GM19035 (cell line): ENCODE data around the gene HYAL3.
A peak's percentile ranks its signal among the peaks of the same experiment; 100 is the strongest.

Experiments
- ATAC-seq: cut with Tn5 transposase; IDR thresholded peaks from one replicate; pipeline ENCODE4 v1.9.1; 2021; ENCODE audit not compliant: unreplicated experiment

The HYAL3 gene

DNA sequence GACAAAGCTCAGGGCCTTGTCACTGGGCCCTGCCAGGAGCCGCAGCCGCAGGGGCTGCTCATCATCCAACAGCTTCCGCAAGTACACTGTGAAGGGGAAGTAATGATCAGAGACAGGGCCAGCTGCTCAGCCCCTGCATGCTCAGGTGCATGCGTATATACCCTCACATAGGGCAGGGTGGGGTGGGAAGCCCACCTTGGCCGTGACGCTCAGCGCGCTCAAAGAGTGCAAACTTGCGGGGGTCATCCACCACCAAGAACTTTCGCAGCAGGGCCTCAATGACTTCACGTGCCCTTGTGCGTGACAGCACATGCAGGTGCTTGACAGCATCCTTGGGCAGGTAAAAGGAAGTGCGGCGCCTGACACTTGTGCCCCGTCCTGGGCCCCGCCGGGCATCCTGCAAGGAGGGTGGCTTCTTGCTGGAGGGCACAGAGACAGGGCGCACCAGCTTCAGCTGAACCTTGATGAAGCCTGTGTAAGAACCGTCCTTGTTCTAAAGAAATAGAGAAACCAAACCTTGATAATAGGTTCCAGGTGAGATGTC, 32.2 kb upstream of the HYAL3 start:
- ATAC-seq: no peak

DNA sequence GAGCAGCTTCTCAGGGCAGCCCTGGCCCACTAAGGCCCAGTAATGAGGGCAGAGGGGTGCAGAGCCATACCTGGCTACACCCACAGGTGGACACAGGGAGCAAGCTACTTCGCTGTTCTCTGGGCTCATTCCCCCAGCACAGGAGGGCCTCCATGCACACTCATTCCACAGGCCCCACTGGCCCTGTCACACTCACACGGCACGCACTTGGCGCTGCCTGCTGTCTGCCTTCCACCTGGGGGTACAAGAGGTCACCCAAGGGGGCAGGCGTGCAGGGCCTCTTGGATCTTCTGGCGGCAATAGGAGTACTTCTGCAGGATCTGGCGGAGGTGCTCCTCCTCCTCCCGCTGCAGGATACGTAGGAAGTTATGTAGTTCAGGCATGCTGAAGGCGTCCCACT, 31.1 kb upstream of the HYAL3 start:
- no peak for ATAC-seq

- ATAC-seq: peak; percentile 83
Measured at GRCh38 chr3:50327943-50328691, 28.9 kb upstream of the HYAL3 start, which contains the start of gene TUSC2. TSS of gene TUSC2 (minus strand) at chr3:50328223. CDS start at chr3:50328099, 124 bp downstream.

DNA sequence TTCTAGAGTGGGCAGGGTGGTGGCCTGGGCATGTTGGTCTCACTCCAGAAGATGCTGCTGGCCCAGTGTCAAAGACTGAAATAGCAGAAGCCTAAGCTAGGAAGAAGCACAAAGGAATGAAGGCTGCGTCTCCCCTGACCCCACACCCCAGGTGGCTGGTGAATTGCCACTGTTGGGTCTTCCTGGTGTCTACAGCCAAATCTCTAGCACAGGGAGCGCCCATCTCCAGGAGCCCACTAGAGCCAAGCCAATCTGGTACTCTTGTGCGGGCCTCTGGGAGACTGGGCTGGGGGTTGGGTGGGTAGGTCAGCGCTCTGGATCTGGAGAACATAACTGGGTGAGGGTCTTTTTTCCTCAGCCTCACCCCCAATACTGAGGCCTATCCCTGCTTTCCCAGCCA, 27.9 kb upstream of the HYAL3 start:
- ATAC-seq: no peak

DNA sequence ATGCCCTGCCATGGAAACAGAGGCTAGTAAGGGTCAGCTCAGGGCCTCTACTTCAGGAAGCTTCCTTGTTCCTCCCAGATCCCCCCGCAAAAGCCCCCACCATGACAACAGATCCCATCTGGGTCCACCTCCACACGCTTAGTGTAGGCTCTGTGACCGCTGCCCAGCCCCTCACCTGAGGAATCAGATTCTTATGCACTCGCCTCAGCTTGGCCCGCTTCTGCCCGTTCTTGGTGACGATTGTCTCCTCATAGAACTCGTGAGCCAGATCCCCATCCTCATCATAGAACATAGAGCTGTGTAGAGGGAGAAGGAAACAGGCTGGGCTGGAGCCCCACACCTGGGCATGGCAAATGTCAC, 27.0 kb upstream of the HYAL3 start:
- no peak for ATAC-seq

- no peak for ATAC-seq
Measured at GRCh38 chr3:50325497-50326181, 26.4 kb upstream of the HYAL3 start.

DNA sequence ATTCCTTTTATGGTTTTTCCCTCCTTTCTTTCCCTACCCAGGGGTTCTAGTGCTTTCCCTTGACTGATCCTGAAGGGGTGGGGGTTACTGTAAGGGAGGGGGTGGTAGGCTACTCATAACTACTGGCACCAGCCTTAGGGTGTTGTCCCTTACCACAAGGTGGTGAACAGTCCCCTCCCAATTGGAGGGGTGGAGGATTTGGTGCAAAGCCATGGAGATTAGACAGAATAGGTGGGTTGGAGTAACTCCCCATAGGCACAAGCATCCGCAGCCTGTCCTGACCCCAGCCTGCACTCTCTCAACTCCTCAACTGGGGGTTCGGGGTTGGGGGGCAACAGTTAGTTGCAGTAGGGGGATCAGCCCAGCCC, 25.9 kb upstream of the HYAL3 start:
- no peak for ATAC-seq

DNA sequence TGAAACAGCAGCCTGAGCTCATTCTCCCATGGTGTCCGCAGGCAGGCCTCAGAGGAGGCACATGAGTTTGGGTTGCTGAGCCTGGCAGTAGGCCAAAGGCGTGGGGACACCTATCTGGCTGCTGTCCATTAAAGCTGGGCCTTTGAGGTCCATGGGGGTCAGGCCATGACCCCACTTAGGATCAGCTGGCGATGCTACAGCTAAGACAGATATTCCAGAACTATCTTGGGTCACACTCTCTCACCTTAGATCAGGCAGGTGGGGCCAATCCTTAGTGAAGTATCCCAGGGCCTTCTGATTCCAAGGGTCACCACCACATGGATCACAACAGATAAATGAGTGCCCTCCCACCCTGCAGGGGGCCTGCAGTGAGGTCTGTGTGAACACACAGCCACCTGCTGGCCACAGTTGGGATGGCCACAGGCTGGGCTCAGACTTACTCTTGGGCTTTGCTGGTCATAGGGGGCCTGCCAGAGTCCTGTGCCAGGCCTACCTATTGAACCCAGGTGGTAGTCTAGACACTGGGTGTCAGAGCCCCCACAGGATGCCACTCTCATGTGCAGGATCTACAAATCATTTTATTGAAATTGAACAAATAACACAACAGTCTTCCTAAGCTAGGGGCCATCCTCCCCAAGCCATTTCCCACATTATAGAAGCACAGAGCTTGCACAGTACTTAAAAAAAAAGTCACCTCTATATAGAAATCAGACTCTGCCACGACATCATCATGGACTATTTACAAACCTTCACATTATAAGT, 25.3 kb upstream of the HYAL3 start:
- ATAC-seq: no peak

DNA sequence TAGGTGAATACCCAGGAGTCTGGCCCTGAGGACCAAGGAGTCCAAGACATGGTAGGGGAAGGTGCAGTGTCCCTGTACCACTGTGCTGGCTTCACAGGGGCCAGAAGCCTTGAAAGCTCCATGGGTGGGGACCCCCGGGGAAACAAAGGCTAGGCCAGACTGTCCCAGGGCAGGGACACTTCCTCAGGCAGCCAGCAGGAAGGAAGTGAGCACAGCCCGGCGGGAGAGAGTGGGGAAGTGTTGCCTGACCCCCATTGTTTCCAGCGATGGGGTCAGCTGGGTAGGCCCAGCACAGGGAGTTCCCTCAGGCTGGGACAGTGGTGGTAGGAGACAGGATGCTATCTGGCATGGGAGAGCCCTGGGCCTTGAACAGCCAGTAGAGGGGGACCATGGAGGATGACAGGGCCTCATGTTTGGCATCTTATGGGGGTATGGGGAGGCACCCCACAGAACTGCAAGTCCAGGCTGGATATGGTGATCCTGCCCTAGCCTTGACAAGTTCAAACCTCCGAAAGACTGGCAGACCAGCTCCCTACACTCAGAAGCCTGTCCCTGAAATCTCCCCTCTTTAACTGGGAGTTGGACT, 24.5 kb upstream of the HYAL3 start:
- ATAC-seq: no peak

- no peak for ATAC-seq
Measured at GRCh38 chr3:50323092-50323600, 23.9 kb upstream of the HYAL3 start.

GRCh38 chr3:50322386-50323091, 23.3 kb upstream of the HYAL3 start, which contains the start of gene HYAL2:
TSS of gene HYAL2 (minus strand) at chr3:50322745. CDS start at chr3:50320489, 2,256 bp downstream.
- ATAC-seq: no peak

- ATAC-seq: no peak
Measured at GRCh38 chr3:50322115-50322385, 22.8 kb upstream of the HYAL3 start.

DNA sequence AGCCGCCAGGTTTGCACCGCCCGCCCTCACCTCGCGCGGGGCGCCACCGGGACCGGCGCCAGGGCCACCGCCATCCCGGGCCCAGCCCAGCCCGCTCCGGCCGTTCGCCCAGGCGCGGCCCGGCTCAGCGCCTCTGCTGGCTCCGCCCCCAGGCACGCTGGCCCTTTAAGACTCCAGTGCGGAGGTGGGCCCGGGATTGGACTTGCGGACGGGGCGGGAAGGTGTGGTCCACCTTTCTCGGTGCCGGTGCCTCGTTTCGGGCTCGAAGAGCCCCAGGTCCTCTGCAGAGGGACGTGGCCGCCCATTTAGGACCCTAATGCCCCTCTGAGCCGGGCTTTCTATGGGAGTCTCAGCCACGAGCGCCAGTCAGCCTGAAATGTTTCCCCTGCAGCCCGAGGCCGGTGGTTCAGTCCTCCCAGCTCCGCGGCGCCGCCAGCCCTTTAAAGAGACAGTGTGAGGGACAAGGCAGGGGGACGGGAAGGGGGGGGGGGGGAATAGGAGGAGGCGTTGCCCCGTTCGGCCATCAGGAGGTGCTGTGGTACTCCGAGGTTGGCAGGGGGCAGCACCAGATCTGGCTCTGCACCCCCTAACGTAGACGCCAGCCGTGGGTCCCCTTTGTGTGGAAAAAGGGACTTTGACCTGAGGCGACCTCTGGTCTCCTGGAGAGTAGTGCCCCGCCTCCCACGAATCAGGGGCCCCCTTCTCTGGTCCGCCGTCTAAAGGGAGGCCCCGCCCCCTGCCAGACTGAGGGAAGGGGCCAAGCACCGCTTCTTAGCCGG, 22.3 kb upstream of the HYAL3 start:
- peak; percentile 83 for ATAC-seq

- ATAC-seq: peak; percentile 54
Measured at GRCh38 chr3:50320853-50321335, 21.7 kb upstream of the HYAL3 start.

DNA sequence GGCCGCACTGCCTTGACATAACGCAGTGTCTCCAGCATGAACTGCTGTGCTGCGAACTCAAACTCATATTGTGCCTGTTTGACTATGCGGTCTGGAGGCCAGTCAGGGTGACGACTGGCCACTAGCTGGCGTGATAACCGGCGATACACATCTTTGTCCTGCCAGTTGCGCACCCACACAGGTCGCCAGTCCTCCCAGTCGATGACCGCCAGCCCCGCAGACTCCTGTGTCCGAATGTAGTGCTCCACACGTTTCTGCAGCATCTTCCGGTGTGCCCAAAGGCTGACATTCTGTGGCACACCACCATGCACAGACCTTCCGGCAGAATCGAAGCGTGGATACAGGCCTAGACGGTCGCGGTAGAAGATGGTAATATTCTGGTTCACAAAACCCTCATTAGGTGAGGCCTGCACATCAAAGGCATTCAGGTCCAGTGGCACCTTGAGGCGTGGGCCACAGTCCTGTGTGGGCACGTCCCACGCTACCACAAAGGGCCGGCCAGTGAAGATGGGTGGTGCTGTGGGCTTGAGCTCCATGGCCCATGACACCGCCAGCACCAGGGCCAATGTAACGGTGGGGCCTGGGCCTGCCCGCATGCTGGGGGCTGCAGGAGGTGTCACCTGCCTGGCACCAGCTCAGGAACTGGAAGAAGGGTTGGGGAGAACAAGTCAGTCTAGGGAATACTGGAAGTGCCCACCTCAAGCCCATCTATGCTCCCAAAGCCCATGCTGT, 20.9 kb upstream of the HYAL3 start:
- no peak for ATAC-seq

DNA sequence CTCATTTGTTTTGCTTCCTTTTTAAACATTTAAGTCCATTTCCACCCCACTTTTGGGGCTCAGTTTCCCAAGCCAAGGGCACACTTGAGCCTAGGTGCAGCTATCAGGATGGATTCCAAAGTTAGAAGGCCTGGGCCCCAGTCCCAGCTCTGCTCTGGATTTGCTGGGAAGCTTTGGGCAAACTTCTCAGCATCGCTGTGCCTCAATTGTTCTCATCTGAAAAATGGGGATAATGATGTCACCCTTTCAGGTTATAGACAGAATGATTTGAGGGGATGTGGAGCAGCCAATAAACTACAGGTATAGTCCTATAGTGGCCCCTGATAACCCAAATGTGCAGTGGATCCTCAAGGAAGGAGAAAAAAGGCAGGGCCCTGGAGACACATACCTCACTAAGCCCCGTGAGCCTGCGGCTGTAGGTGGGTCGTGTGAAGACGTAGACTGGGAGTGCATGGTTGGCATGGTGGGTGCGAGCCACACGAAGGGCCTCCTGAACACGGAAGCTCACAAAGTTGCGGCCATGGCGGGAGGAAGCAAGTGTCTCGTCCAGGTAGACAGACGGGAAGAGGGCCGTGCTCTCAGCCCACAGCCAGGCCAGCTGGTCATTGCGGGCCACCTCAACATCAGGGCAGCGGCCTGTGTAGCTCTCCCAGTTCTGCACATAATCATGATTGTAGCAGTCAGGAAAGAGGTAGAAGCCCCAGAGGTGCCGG, 20.1 kb upstream of the HYAL3 start:
- no peak for ATAC-seq

GRCh38 chr3:50318615-50319014, 19.4 kb upstream of the HYAL3 start:
- ATAC-seq: no peak

- ATAC-seq: no peak
Measured at GRCh38 chr3:50318163-50318562, 19.0 kb upstream of the HYAL3 start.
